Tibial artery (tissue), 4 donors: ENCODE results near the gene VIPR1.

ENCODE experiments used
- DNase-seq, 2 donors: peaks; one replicate each; pipeline ENCODE4 v3.0.0-alpha.2; 2019
- H3K27ac ChIP-seq, 2 donors: fragments of 200-600 bp; sonication (generic) in 1 of 2; 1 replicate in 1 of 2; 2 replicates in 1 of 2; pipeline ENCODE4 v1.5.1; 2018 to 2019; ENCODE audit warnings: mild to moderate bottlenecking in 1 of 2
- H3K27me3 ChIP-seq, 2 donors: fragments of 200-600 bp; sonication (generic) in 1 of 2; one replicate each; pipeline versions ENCODE4 v1.5.1 to v1.6.0; 2016 to 2019
- H3K36me3 ChIP-seq, 3 donors: fragments of 200-600 bp; sonication (generic) in 2 of 3; one replicate each; pipeline ENCODE4 v1.5.1; 2016 to 2019; ENCODE audit warnings: mild to moderate bottlenecking in 2 of 3
- H3K4me1 ChIP-seq, 4 donors: fragments of 200-600 bp; sonication (generic) in 2 of 4; 1 replicate in 3 of 4; 2 replicates in 1 of 4; pipeline ENCODE4 v1.5.1; 2016 to 2019
- H3K4me3 ChIP-seq, 2 donors: fragments of 200-600 bp; sonication (generic) in 1 of 2; 1 replicate in 1 of 2; 2 replicates in 1 of 2; pipeline ENCODE4 v1.5.1; 2018 to 2019; ENCODE audit warnings: mild to moderate bottlenecking in 2 of 2
- H3K9me3 ChIP-seq, 3 donors: fragments of 200-600 bp; sonication (generic) in 1 of 3; one replicate each; pipeline ENCODE4 v1.5.1; 2016 to 2019
- intact Hi-C: fragments of 100-400 bp; cut with DNase I; formaldehyde crosslinking; loops from one replicate; pipeline ENCODE4 v1.15.0; 2023; ENCODE audit warnings: low total_unique reads
- TF ChIP-seq, protein P1 (sequence below), 2 experiments: fragments of 200-600 bp in 1 of 2; fragments of 450-650 bp in 1 of 2; IDR thresholded peaks; one replicate each; pipeline ENCODE4 v1.5.1; 2017 to 2019; ENCODE audit warnings: antibody characterized with exemption in 2 of 2, mild to moderate bottlenecking in 1 of 2, moderate library complexity in 1 of 2

The VIPR1 gene

GRCh38 chr3:42527368-42527917 lies 25.0 kb downstream of the VIPR1 start:
- no peak for DNase-seq
- TF ChIP-seq, protein P1, sequence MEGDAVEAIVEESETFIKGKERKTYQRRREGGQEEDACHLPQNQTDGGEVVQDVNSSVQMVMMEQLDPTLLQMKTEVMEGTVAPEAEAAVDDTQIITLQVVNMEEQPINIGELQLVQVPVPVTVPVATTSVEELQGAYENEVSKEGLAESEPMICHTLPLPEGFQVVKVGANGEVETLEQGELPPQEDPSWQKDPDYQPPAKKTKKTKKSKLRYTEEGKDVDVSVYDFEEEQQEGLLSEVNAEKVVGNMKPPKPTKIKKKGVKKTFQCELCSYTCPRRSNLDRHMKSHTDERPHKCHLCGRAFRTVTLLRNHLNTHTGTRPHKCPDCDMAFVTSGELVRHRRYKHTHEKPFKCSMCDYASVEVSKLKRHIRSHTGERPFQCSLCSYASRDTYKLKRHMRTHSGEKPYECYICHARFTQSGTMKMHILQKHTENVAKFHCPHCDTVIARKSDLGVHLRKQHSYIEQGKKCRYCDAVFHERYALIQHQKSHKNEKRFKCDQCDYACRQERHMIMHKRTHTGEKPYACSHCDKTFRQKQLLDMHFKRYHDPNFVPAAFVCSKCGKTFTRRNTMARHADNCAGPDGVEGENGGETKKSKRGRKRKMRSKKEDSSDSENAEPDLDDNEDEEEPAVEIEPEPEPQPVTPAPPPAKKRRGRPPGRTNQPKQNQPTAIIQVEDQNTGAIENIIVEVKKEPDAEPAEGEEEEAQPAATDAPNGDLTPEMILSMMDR (IDR thresholded peaks at IDR 0.05) = no peak
- Histone ChIP-seq H3K4me1 (no peaks in the 10 kb centered on the region), H3K36me3 (peaks cover 0 to 77% (median 2%) of the 10 kb centered on the region in 3 donors), H3K27me3 (no peaks in the 10 kb centered on the region), H3K27ac (no peak overlapping the region), H3K9me3 (no peaks in the 10 kb centered on the region), H3K4me3 (no peak overlapping the region)
- intact Hi-C loops = no loop called here

DNA sequence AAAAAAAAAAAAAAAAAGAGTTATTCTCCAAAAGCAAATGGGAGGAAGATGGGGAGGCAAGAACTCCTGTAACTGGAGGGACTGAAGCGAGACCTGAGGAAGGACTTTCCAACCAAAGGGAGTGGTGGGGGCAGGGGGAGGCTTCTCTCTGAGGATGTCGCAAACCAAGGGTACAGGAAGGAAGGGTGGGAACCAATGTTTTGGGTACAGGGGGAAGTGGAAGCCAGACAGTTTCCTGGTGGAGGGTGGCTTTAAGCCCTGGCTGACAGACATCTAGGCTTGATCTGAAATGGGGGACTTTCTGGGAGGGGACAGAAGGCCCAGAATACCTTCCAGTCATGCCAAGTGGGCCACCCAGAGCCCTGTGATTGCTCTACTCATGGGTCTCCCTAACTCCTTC lies 27.0 kb downstream of the VIPR1 start:
- H3K27me3 ChIP-seq = no peaks in the 10 kb centered on the region
- H3K4me3 ChIP-seq = no peak overlapping the region
- H3K27ac ChIP-seq = no peak overlapping the region
- intact Hi-C loops = no loop called here
- no peak for DNase-seq
- H3K36me3 ChIP-seq = peaks cover 0 to 80% (median 5%) of the 10 kb centered on the region in 3 donors
- H3K9me3 ChIP-seq = no peaks in the 10 kb centered on the region
- TF ChIP-seq, protein P1 (IDR thresholded peaks at IDR 0.05) = no peak
- peaks cover 0 to 6% (median 0%) of the 10 kb centered on the region in 4 donors for H3K4me1 ChIP-seq

DNA sequence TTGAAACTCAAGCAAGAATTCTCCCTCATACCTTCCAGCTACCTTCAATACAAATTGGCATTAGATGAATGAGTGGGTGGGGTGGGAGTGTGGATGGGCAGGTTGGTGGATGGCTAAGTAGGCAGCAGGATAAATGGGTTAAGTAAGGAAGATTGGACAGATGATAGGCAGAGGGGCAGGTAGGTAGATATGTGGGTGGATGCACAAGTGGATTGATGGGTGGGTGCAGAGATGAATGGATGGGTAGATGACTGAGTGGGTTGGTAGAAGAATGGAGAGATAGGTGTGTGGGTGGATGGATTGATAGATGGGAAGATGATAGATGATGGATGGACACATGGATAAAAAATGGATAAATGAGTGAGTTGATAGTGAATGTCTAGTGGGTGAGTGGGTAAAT lies 27.6 kb downstream of the VIPR1 start:
- Histone ChIP-seq H3K27ac (no peak overlapping the region), H3K27me3 (no peaks in the 10 kb centered on the region), H3K4me1 (peaks cover 0 to 6% (median 0%) of the 10 kb centered on the region in 4 donors), H3K36me3 (peaks cover 0 to 82% (median 5%) of the 10 kb centered on the region in 3 donors), H3K9me3 (no peaks in the 10 kb centered on the region), H3K4me3 (no peak overlapping the region)
- no peak for DNase-seq
- intact Hi-C loops = no loop called here
- TF ChIP-seq, protein P1 (IDR thresholded peaks at IDR 0.05) = no peak

GRCh38 chr3:42531470-42531869 lies 29.0 kb downstream of the VIPR1 start:
- no peak for DNase-seq
- H3K36me3 ChIP-seq = peaks cover 0 to 73% (median 5%) of the 10 kb centered on the region in 3 donors
- intact Hi-C loops = no loop called here
- TF ChIP-seq, protein P1 (IDR thresholded peaks at IDR 0.05) = no peak
- H3K27me3 ChIP-seq = no peaks in the 10 kb centered on the region
- H3K4me1 ChIP-seq = peaks cover 0 to 6% (median 0%) of the 10 kb centered on the region in 4 donors
- H3K27ac ChIP-seq = no peak overlapping the region
- no peaks in the 10 kb centered on the region for H3K9me3 ChIP-seq
- H3K4me3 ChIP-seq = no peak overlapping the region

DNA sequence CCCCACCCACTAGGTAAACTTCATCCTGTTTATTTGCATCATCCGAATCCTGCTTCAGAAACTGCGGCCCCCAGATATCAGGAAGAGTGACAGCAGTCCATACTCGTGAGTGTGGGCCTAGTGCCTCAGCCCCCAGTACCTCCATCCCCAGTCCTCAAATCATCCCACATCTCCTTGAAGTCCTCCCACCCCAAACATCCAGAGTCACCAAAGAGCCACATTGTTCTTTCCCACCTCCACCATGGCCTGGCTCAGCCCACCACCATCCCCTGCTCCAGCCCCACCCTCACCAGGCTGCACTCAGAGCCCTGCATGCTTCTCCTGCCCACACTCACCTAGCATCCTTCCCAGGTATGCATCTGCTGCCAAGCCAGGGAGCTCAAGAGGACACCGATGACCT lies 29.8 kb downstream of the VIPR1 start:
- intact Hi-C loops = no loop called here
- peaks cover 0 to 67% (median 5%) of the 10 kb centered on the region in 3 donors for H3K36me3 ChIP-seq
- DNase-seq = no peak
- H3K9me3 ChIP-seq = no peaks in the 10 kb centered on the region
- TF ChIP-seq, protein P1 (IDR thresholded peaks at IDR 0.05) = no peak
- H3K27ac ChIP-seq = no peak overlapping the region
- no peaks in the 10 kb centered on the region for H3K27me3 ChIP-seq
- peaks cover 0 to 6% (median 0%) of the 10 kb centered on the region in 4 donors for H3K4me1 ChIP-seq
- H3K4me3 ChIP-seq = no peak overlapping the region
